Measurements from ENCODE around the gene ABHD16B. TPM values are rescaled to one million over a fixed set of nuclear protein-coding genes. Genes with fewer than 3 reads are reported as not detected.
"Not testable (repeated sequence)": the region's sequence is repeated elsewhere in the genome, so short reads cannot be mapped to it uniquely, and the experiment has no call there.

The ABHD16B gene
- polyA plus RNA-seq, 4 donors, result 0.34 to 0.67 TPM; not detected in 2

DNA sequence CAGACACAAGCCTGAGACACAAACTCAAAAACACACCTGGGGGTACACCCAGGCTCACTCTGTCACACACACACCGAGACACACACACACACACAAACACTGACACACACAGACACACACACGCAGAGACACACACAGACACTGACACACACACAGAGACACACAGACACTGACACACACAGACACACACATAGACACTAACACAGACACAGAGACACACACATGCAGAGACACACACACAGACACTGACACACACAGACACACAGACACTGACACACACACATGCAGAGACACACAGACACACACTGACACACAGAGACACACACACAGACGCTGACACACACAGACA, 14.4 kb upstream of the ABHD16B start:
- peak overlapping the region in 1 of 3 donors; percentile 60 for H3K27ac ChIP-seq (ENCODE audit: low read depth in 1 of 3, low read length in 2 of 3)
- H3K27me3 ChIP-seq (ENCODE audit: control insufficient read depth in 3 of 3, insufficient read depth in 3 of 3, low read length in 3 of 3), result peaks cover 0 to 45% (median 6%) of the 10 kb centered on the region in 3 donors
- no peak for FAIRE-seq
- no peak for DNase-seq
- no peaks in the 10 kb centered on the region for H3K9me3 ChIP-seq (ENCODE audit: control insufficient read depth in 2 of 2, insufficient read depth in 1 of 2, low read depth in 1 of 2, low read length in 1 of 2)
- H3K36me3 ChIP-seq (ENCODE audit: control insufficient read depth in 3 of 3, insufficient read depth in 2 of 3, low read depth in 1 of 3, low read length in 3 of 3), result no peaks in the 10 kb centered on the region
- no peak overlapping the region for H3K4me3 ChIP-seq (ENCODE audit: low read depth in 1 of 3, low read length in 3 of 3)
- H3K4me1 ChIP-seq (ENCODE audit: control insufficient read depth in 3 of 3, insufficient read depth in 2 of 3, low read depth in 1 of 3, low read length in 2 of 3), result peaks cover 0 to 7% (median 0%) of the 10 kb centered on the region in 3 donors
- 43 to 56% (median 53%) methylated on average over 3 of the region's 3 CpGs for WGBS, 3 donors

DNA sequence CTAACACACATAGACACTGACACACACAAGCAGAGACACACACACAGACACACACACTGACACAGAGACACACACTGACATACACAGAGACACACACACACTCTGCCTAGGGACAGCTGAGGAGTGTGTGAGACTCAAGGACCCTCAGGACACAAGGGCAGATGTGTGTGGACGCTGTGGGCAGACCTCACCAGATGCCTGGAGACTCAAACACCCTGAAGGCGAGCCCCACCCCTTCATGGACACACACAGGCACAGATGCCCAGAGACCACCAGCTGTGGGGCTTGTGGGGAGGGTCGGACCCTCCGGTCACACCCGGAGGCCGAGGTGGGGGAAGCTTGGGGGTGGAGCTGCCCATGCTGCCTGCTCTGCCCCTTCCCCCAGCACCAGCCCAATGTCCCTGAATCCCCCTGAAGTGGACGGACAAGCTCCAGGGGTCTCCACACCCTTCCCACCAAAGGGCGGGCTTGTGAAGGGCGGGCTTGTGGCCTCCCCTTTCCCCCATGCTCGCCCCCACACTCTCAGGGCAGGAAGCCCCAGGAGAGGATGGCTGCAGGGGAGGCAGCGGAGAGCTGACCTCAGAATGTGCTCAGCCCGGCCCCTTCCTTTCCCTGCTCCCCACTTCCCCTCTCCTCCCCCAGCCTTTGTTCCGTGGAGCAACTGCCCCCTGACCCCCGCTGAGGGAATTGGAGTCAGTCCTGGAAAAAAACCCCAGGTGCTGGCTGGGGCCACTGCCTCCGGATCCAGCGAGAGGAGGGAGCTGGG, 13.9 kb upstream of the ABHD16B start:
- no peaks in the 10 kb centered on the region for H3K36me3 ChIP-seq (ENCODE audit: control insufficient read depth in 3 of 3, insufficient read depth in 2 of 3, low read depth in 1 of 3, low read length in 3 of 3)
- peak overlapping the region in 1 of 3 donors; percentile 60 for H3K27ac ChIP-seq (ENCODE audit: low read depth in 1 of 3, low read length in 2 of 3)
- WGBS, 3 donors, result 24 to 28% (median 26%) methylated on average over 12 to 16 of the region's 16 CpGs

GRCh38 chr20:63848003-63848911, 13.0 kb upstream of the ABHD16B start:
- Histone ChIP-seq H3K36me3 (ENCODE audit: control insufficient read depth in 3 of 3, insufficient read depth in 2 of 3, low read depth in 1 of 3, low read length in 3 of 3) (no peaks in the 10 kb centered on the region), H3K27me3 (ENCODE audit: control insufficient read depth in 3 of 3, insufficient read depth in 3 of 3, low read length in 3 of 3) (peaks cover 0 to 44% (median 6%) of the 10 kb centered on the region in 3 donors), H3K4me3 (ENCODE audit: low read depth in 1 of 3, low read length in 3 of 3) (no peak overlapping the region), H3K4me1 (ENCODE audit: control insufficient read depth in 3 of 3, insufficient read depth in 2 of 3, low read depth in 1 of 3, low read length in 2 of 3) (peaks cover 0 to 7% (median 0%) of the 10 kb centered on the region in 3 donors), H3K27ac (ENCODE audit: low read depth in 1 of 3, low read length in 2 of 3) (peak overlapping the region in 1 of 3 donors; percentile 40), H3K9me3 (ENCODE audit: control insufficient read depth in 2 of 2, insufficient read depth in 1 of 2, low read depth in 1 of 2, low read length in 1 of 2) (no peaks in the 10 kb centered on the region)
- no peak for DNase-seq
- no peak for FAIRE-seq
- 67 to 72% (median 69%) methylated on average over 25 to 28 of the region's 28 CpGs for WGBS, 3 donors

More for the DNA sequence above, 13.9 kb upstream of the ABHD16B start:
- no peak overlapping the region for H3K4me3 ChIP-seq (ENCODE audit: low read depth in 1 of 3, low read length in 3 of 3)
- no peaks in the 10 kb centered on the region for H3K9me3 ChIP-seq (ENCODE audit: control insufficient read depth in 2 of 2, insufficient read depth in 1 of 2, low read depth in 1 of 2, low read length in 1 of 2)
- DNase-seq, result no peak
- peaks cover 0 to 45% (median 6%) of the 10 kb centered on the region in 3 donors for H3K27me3 ChIP-seq (ENCODE audit: control insufficient read depth in 3 of 3, insufficient read depth in 3 of 3, low read length in 3 of 3)
- no peak for FAIRE-seq
- peaks cover 0 to 7% (median 0%) of the 10 kb centered on the region in 3 donors for H3K4me1 ChIP-seq (ENCODE audit: control insufficient read depth in 3 of 3, insufficient read depth in 2 of 3, low read depth in 1 of 3, low read length in 2 of 3)

- Histone ChIP-seq H3K36me3 (ENCODE audit: control insufficient read depth in 3 of 3, insufficient read depth in 2 of 3, low read depth in 1 of 3, low read length in 3 of 3) (no peaks in the 10 kb centered on the region), H3K9me3 (ENCODE audit: control insufficient read depth in 2 of 2, insufficient read depth in 1 of 2, low read depth in 1 of 2, low read length in 1 of 2) (no peaks in the 10 kb centered on the region), H3K4me3 (ENCODE audit: low read depth in 1 of 3, low read length in 3 of 3) (no peak overlapping the region), H3K27ac (ENCODE audit: low read depth in 1 of 3, low read length in 2 of 3) (no peak overlapping the region), H3K4me1 (ENCODE audit: control insufficient read depth in 3 of 3, insufficient read depth in 2 of 3, low read depth in 1 of 3, low read length in 2 of 3) (peaks cover 0 to 28% (median 0%) of the 10 kb centered on the region in 3 donors), H3K27me3 (ENCODE audit: control insufficient read depth in 3 of 3, insufficient read depth in 3 of 3, low read length in 3 of 3) (peaks cover 0 to 49% (median 6%) of the 10 kb centered on the region in 3 donors)
- 67 to 79% (median 71%) methylated on average over 27 of the region's 27 CpGs for WGBS, 3 donors
- FAIRE-seq (no peak), DNase-seq (no peak)
Measured at GRCh38 chr20:63850689-63851547, 10.4 kb upstream of the ABHD16B start.

GRCh38 chr20:63851548-63851943, 9.8 kb upstream of the ABHD16B start:
- 71 to 85% (median 81%) methylated on average over 14 of the region's 14 CpGs for WGBS, 3 donors
- Histone ChIP-seq H3K4me1 (ENCODE audit: control insufficient read depth in 3 of 3, insufficient read depth in 2 of 3, low read depth in 1 of 3, low read length in 2 of 3) (peaks cover 0 to 26% (median 0%) of the 10 kb centered on the region in 3 donors), H3K27me3 (ENCODE audit: control insufficient read depth in 3 of 3, insufficient read depth in 3 of 3, low read length in 3 of 3) (peaks cover 0 to 49% (median 7%) of the 10 kb centered on the region in 3 donors)
- H3K4me3 ChIP-seq (ENCODE audit: low read depth in 1 of 3, low read length in 3 of 3); H3K27ac ChIP-seq (ENCODE audit: low read depth in 1 of 3, low read length in 2 of 3); FAIRE-seq; H3K9me3 ChIP-seq (ENCODE audit: control insufficient read depth in 2 of 2, insufficient read depth in 1 of 2, low read depth in 1 of 2, low read length in 1 of 2); DNase-seq; H3K36me3 ChIP-seq (ENCODE audit: control insufficient read depth in 3 of 3, insufficient read depth in 2 of 3, low read depth in 1 of 3, low read length in 3 of 3): not testable (repeated sequence)

DNA sequence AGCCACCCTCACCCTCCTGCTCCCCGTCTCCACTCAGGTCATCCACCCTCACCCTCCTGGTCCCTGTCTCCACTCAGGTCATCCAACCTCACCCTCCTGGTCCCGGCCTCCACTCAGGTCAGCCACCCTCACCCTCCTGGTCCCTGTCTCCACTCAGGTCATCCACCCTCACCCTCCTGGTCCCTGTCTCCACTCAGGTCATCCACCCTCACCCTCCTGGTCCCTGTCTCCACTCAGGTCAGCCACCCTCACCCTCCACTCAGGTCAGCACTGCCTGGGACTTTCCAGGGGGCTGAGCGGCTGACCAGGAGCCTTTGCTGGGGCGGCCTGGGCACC, 7.6 kb upstream of the ABHD16B start:
- FAIRE-seq; H3K36me3 ChIP-seq (ENCODE audit: control insufficient read depth in 3 of 3, insufficient read depth in 2 of 3, low read depth in 1 of 3, low read length in 3 of 3); DNase-seq; H3K4me3 ChIP-seq (ENCODE audit: low read depth in 1 of 3, low read length in 3 of 3); H3K9me3 ChIP-seq (ENCODE audit: control insufficient read depth in 2 of 2, insufficient read depth in 1 of 2, low read depth in 1 of 2, low read length in 1 of 2): not testable (repeated sequence)
- Histone ChIP-seq H3K27me3 (ENCODE audit: control insufficient read depth in 3 of 3, insufficient read depth in 3 of 3, low read length in 3 of 3) (peaks cover 0 to 48% (median 3%) of the 10 kb centered on the region in 3 donors), H3K4me1 (ENCODE audit: control insufficient read depth in 3 of 3, insufficient read depth in 2 of 3, low read depth in 1 of 3, low read length in 2 of 3) (peaks cover 0 to 40% (median 0%) of the 10 kb centered on the region in 3 donors), H3K27ac (ENCODE audit: low read depth in 1 of 3, low read length in 2 of 3) (peak overlapping the region in 2 of 3 donors; percentile 48 to 79)
- WGBS, 3 donors, result 65 to 76% (median 73%) methylated on average over 3 to 4 of the region's 4 CpGs

- DNase-seq (no peak), FAIRE-seq (no peak)
- H3K36me3 ChIP-seq (ENCODE audit: control insufficient read depth in 3 of 3, insufficient read depth in 2 of 3, low read depth in 1 of 3, low read length in 3 of 3), result no peaks in the 10 kb centered on the region
- peaks cover 0 to 45% (median 0%) of the 10 kb centered on the region in 3 donors for H3K4me1 ChIP-seq (ENCODE audit: control insufficient read depth in 3 of 3, insufficient read depth in 2 of 3, low read depth in 1 of 3, low read length in 2 of 3)
- H3K9me3 ChIP-seq (ENCODE audit: control insufficient read depth in 2 of 2, insufficient read depth in 1 of 2, low read depth in 1 of 2, low read length in 1 of 2), result no peaks in the 10 kb centered on the region
- no peak overlapping the region for H3K4me3 ChIP-seq (ENCODE audit: low read depth in 1 of 3, low read length in 3 of 3)
- H3K27ac ChIP-seq (ENCODE audit: low read depth in 1 of 3, low read length in 2 of 3), result peak overlapping the region in 2 of 3 donors; percentile 48 to 79
- peaks cover 0 to 48% (median 3%) of the 10 kb centered on the region in 3 donors for H3K27me3 ChIP-seq (ENCODE audit: control insufficient read depth in 3 of 3, insufficient read depth in 3 of 3, low read length in 3 of 3)
- 8 to 19% (median 16%) methylated on average over 11 to 17 of the region's 17 CpGs for WGBS, 3 donors
Measured at GRCh38 chr20:63854069-63854765, 7.1 kb upstream of the ABHD16B start.

All from small intestine (tissue), 7 donors.